D721Med (cell line): Measurements from ENCODE around the gene LRRN3.

Experiments
- DNase-seq: peaks from one replicate; pipeline ENCODE4 v3.0.0; 2011; ENCODE audit warnings: low spot score; ENCODE audit not compliant: insufficient read length
- FAIRE-seq: peaks from 2 replicates; lab custom pipeline; 2011; peaks lifted over from hg19 to GRCh38; lab: Jason Lieb, UNC
- TF ChIP-seq, protein P1 (sequence below): IDR thresholded peaks from 2 replicates; pipeline ENCODE4 v1.5.1; 2012; ENCODE audit warnings: mild to moderate bottlenecking, control low read depth; ENCODE audit not compliant: insufficient read depth; ENCODE audit errors: missing control alignments

The LRRN3 gene

GRCh38 chr7:111138193-111138569 is 47.3 kb downstream of the LRRN3 start:
- TF ChIP-seq, protein P1, sequence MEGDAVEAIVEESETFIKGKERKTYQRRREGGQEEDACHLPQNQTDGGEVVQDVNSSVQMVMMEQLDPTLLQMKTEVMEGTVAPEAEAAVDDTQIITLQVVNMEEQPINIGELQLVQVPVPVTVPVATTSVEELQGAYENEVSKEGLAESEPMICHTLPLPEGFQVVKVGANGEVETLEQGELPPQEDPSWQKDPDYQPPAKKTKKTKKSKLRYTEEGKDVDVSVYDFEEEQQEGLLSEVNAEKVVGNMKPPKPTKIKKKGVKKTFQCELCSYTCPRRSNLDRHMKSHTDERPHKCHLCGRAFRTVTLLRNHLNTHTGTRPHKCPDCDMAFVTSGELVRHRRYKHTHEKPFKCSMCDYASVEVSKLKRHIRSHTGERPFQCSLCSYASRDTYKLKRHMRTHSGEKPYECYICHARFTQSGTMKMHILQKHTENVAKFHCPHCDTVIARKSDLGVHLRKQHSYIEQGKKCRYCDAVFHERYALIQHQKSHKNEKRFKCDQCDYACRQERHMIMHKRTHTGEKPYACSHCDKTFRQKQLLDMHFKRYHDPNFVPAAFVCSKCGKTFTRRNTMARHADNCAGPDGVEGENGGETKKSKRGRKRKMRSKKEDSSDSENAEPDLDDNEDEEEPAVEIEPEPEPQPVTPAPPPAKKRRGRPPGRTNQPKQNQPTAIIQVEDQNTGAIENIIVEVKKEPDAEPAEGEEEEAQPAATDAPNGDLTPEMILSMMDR: no peak
- DNase-seq (no peak), FAIRE-seq (no peak)

DNA sequence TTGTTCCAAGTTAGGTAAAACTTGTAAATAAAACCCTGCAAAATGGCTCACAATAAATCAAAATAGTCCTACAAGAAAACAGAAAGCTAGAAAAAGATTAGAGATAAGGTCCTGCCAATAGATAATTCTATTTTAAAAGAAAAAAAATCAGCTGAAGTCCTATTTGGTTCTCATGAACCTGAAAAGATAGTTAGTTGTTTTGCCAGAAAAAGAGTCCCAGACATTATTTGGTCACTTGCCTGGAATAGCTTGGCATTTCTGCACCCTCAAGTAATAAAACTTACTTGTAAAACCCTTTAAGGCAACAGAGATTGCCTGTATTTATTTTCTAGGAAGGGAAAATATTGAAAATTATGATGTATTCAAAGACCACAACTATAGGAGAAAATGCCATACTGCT is 47.7 kb downstream of the LRRN3 start:
- no peak for DNase-seq
- TF ChIP-seq, protein P1: no peak
- no peak for FAIRE-seq

DNA sequence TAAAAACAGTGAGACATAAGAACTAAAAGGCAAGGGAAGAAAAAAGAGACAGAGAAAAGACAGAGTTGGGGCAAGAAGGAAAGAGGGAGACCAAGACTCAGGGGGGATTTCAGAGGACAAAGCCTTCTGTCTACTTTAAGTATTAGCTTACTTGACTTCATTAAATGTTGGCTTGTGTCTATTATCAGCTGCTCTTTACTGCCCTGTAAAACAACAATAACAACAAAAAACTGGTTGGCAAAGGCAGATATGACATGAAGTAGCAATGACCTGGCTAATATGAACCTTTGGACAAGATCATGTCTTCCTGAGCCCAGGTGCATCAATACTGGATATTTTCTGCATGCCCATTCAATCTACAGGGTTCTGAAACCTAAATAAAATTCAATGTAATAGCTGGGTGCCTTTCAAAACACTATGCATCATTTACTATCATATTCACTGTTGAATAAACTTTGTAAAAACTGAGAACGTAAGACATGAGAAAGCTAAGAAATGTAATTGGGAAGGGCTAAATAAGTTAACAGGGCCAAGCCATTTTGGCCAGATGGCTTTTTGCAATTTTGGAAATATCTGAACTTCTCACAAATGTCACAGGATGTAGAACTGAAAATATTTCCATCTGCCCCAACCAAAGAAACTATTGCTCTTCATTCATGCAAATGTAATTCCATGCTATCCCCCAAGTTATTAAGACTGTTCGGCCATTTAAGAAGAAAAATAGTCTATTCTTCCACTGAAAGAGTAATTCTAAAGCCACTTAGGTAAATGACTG is 49.4 kb downstream of the LRRN3 start:
- FAIRE-seq (no peak), DNase-seq (no peak)
- TF ChIP-seq, protein P1: no peak

DNA sequence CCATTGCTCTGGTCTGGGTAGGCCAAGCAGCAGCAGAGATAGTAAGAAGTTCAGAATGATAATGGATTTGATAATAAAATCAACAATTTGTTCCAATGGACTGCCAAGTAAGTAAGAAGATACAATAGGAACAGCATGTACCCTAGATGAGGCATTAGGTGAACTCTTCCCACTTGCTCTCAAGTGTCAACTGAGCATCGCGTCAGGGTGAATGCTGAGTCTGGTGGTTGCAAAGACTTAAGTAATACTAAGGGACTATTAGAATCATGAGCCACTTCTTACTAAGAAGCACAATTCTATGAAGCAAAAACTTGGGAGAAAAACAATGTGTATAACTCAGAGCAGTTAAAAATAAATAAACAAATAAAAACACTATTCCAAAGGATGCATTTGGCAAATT is 54.5 kb downstream of the LRRN3 start:
- TF ChIP-seq, protein P1: no peak
- DNase-seq (no peak), FAIRE-seq (no peak)

- FAIRE-seq (no peak), DNase-seq (no peak)
- TF ChIP-seq, protein P1: no peak
These were observed 55.2 kb downstream of the LRRN3 start for GRCh38 chr7:111146136-111146535.

DNA sequence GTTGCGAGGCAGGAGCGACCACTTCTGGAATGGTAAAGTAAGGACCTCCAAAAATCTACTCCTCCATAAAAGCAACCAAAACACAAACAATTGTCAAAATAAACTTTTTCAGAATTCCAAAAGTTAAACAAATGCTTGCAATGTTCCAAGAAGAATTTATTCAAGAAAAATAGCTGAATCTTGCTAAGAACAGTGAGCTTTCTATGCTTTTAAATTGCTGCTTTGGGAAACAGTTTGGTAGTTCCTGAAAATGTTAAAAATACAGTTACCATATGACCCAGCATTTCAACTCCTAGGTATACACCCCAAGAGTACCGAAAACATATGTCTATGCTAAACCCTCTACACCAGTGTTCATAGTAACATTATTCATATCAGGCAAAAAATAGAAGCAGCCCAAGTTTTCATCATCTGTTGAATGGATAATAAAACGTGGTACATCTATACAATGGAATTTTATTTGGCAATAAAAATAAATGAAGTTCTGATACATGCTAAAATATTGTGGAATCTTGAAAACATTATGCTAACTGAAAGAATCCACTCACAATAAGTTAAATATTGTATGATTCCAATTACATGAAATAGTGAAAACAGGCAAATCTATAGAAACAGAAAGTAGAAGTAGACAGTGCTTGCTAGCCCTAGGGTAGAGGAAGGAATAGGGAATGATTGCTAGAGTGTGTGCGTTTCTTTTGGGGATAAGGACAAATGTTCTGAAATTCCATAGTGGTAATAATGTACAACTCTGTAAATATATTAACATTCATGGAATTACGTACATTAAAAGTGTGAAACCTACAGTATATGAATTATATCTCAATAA is 57.0 kb downstream of the LRRN3 start:
- DNase-seq (no peak), FAIRE-seq (no peak)
- TF ChIP-seq, protein P1: no peak
